Tibial nerve (tissue), 4 donors: ENCODE measurements around the gene TMEM63C.

Source experiments
- EP300 ChIP-seq, 2 donors: sonication (generic); formaldehyde crosslinking; IDR thresholded peaks; one replicate each; pipeline ENCODE4 v1.6.1; 2017; ENCODE audit warnings: antibody characterized with exemption in 2 of 2, mild to moderate bottlenecking in 1 of 2
- POLR2A ChIP-seq, 2 donors: fragments of 450-650 bp; IDR thresholded peaks; one replicate each; pipeline ENCODE4 v1.6.1; 2017; ENCODE audit warnings: antibody characterized with exemption in 2 of 2, mild to moderate bottlenecking in 2 of 2, moderate library complexity in 2 of 2
- TF ChIP-seq, protein P1 (sequence below), 5 experiments: fragments of 200-600 bp in 3 of 5; fragments of 450-650 bp in 2 of 5; sonication (generic) in 3 of 5; IDR thresholded peaks; one replicate each; pipeline ENCODE4 v1.5.1; 2016 to 2019; ENCODE audit warnings: antibody characterized with exemption in 5 of 5, mild to moderate bottlenecking in 3 of 5, moderate library complexity in 2 of 5

DNA sequence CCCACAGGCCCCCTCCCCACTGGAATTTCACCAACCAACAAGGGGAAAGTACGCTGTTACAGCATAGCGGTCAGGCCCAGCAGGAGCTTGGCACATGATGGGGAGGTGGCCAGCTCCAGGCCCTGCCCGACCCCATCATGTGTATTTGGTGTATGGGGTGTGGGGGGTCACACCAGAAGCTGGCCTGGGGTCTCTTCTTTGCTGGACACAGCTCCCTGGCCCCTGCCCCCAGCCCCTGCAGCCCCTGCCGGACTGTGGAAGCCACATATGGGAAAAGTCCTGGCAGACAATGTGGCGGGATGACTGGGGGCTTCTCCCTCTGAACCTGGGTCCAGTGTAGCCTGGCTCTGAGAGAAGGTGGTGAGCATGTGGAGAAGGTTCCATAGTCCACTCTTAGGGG lies 77.0 kb downstream of the TMEM63C start:
- TF ChIP-seq, protein P1, sequence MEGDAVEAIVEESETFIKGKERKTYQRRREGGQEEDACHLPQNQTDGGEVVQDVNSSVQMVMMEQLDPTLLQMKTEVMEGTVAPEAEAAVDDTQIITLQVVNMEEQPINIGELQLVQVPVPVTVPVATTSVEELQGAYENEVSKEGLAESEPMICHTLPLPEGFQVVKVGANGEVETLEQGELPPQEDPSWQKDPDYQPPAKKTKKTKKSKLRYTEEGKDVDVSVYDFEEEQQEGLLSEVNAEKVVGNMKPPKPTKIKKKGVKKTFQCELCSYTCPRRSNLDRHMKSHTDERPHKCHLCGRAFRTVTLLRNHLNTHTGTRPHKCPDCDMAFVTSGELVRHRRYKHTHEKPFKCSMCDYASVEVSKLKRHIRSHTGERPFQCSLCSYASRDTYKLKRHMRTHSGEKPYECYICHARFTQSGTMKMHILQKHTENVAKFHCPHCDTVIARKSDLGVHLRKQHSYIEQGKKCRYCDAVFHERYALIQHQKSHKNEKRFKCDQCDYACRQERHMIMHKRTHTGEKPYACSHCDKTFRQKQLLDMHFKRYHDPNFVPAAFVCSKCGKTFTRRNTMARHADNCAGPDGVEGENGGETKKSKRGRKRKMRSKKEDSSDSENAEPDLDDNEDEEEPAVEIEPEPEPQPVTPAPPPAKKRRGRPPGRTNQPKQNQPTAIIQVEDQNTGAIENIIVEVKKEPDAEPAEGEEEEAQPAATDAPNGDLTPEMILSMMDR (IDR thresholded peaks at IDR 0.05), result no peak
- TF ChIP-seq POLR2A (IDR thresholded peaks at IDR 0.05) (no peak), EP300 (IDR thresholded peaks at IDR 0.05) (no peak)
